Colon (tissue), 2 donors: ENCODE results near the gene ANKRD9.

Experiments
- FAIRE-seq: peaks from 2 replicates; lab custom pipeline; 2012; peaks lifted over from hg19 to GRCh38; lab: Jason Lieb, UNC
- donor health status: control.
- donor health status: control.

ANKRD9 gene

DNA sequence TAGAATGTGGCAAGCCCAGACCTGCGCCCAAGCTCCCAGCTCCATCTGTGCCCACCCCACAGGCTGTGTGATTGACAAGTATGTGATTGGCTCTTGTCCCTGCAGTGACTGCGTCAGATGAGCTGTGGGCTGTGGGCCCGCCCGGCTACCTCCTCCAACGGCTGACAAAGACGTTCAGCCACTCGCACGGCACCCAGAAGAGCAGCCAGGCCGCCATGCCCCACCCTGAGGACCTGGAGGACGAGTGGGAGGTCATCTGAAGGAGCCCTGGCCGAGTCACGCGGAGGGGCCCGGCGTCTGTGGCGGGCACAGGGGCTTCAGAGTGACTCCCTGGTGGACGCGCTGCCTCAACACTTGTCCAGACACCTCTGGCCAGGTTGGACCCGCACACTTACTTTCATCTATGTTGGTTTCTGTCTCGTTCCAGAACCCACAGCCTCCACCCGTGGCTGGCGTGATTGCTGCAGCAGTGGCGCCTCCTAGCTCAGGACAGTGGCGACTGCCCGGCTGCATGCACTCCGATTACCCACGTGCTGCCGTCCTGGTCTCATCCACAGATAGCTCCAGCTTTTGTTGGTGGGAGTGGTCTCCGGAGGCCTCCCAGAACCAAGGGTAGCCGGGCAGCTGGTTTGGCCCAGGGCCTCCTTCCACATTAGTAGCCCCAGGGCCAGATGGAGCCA, 11.4 kb downstream of the ANKRD9 start:
- no peak for FAIRE-seq

DNA sequence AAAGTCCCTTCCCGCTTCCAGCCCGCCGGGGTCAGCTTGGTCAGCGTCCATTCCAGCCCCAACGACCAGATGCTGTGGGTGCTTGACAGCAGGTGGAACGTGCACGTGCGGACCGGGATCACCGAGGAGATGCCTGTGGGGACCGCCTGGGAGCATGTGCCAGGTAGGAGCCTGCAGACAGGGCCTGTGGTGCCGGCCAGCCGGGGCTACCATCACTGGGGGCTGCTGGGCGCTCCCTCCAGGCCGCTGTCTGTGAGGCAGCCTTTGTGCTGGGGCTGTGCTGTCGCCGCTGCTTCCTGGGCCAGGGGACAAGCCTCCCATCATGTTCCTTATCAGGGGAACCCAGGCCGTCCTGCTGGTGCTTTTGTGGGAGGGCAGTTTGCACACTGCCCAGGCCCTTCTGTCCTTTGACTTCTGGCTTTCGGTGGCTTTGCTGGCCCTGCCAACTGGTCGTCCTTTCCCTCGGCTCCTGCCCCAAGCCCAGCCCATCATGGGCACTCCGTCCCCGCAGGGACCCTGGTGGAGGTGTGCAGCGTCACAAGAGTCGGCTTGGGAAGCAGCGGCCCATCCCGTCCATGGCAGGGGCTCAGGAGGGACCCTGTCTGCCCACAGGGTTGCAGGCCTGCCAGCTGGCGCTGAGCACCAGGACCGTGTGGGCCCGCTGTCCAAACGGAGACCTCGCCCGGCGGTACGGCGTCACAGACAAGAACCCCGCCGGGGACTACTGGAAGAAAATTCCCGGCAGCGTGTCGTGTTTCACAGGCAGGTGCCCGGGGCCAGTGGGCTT, 12.4 kb downstream of the ANKRD9 start:
- FAIRE-seq = no peak

DNA sequence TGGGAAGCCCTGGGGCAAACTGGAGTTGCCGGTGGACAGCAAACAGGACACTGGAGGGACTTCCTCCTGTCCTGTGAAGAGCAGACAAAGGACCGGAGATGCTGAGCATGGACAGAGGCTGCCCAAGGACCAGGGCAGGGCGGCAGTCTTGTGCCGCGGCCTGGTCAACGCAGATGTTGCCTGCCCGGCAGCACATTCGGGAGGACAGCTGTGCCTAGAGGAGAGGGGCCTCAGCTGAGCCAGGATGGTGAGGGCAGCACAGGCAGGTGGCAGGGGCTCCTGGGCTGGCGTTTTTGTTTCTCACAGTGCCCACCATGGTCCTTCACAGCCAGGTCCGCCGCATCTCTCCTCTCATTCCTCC, 13.3 kb downstream of the ANKRD9 start:
- FAIRE-seq = no peak

DNA sequence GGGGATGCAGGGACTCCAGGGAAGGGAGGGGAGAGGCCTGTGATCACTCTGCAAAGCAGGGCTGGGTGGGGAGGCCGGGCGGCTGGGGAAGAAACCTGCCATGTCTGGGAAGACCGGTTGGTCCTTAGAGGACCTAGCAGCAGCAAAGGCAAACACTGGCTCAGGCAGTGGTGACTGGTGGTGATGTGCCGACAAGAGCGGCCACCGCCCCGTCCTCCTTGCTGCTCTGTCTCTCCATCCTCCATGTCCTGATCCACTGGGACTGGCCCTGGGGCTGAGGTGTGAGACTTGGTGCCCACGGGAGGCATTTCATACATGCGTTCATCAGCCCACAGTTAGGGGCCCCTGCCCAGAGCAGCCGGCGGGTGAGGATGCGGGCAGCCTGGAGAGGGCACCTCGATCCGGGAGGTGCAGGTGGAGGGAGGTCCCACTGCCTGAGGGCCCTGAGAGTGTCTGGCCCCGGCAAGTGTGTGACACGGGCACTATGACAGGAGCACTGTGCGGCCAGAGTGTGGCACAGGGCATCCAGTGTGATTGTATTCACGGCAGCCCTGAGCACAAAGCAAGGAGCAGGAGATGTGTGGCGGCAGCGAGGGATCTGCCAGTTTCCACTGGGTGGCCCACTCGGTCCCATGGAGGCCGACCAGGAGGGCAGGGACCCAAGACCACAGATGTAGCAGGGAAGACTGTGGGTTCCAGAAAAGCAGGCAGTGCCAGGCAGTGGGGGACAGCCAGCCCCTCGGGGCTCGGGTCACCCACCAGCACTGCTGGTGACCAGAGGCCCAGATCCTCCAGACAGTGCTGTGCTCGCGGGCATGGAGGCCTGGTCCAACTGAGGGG, 13.9 kb downstream of the ANKRD9 start:
- no peak for FAIRE-seq

DNA sequence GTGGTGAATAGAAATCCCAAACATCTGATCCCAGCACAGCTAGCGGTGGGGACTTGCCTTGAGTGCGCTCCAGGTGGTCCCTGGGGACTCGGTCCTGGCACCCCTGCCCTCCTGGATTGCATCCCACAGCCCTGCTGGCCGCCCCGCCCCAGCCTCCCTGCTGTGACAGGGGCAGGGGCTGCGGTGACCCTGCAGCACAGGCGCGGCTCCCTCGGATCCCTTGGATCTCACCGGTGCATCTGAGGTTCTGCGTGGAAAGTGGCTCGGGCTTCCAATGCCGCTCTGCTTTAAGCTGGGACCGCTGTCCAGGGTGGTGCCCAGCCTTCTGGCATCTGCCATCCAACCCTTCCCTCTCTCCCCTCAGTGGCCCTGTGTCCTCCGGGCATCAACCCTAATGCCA, 16.0 kb downstream of the ANKRD9 start:
- no peak for FAIRE-seq

DNA sequence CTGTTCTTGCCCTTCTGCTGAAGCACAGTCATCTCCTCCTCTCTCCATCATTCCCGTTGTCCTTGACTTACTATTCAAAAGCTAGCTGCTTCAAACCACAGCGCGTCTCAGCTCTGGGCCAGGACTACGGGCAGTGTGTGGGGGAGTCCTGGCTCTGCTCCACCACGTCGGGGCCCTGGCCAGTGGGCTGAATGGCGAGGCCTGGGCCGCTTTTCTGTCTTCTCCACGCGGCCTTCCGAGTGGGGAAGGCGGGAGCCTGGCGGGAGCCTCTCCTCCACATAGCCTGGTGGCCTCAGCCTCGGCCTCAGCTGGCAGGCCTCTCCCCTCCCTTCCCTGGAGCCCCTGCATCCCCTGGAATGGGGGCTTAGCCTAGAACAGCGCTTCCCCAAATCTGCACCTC, 16.5 kb downstream of the ANKRD9 start:
- FAIRE-seq = no peak

DNA sequence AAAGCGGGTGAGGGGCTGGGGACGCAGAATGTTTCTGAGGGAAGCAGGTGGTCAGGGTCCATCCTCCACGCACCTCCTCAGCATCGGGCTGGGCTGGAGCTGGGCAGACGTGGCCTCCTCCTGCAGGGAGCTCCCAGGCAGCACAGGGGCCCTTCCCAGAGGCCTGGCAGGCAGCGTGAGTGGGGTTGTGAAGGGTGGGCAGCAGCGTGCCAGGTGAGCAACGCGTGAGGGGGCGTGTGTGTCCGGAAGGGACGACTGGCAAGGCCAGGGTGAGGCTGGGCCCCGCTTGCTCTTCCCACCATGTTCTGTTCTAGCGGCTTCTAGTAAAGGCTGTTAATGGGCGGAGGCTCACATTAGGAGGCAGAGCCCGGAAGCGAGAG, 17.1 kb downstream of the ANKRD9 start:
- FAIRE-seq = no peak

DNA sequence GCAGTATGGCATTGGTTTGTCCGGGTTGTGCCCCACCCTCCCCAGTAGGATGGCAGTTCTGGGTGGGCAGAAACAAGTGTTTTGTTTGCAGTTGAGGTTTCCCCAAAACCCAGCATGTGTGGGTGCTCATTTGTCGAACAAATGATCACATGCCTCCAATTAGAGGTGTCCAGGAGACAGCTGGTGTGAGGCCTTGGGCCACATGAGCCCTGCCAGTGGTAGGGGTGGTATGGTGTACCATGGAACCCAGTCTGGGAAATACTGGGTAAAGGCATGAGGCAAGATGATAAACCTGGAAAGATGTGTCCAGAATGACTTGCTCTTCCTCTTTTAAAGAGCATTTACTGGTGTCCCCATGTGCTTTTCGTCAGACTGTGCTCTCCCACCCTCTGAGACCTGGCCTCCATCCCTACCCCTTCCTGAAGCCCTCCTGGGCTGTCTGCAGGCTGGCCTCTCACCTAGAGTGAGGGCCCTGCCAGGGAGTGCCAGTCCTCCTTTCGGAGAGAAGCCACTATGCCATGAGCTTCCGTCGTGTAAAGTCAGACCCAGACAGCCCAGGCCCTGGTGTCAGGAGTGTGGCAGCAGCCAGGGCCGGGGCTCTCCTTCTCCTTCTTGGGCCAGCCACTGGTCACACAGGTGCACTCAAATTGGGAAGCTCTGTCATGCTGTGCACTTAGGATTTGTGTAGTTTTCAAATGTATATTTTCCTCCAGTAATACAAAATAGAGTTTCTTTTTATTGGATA, 17.6 kb downstream of the ANKRD9 start:
- FAIRE-seq = no peak

DNA sequence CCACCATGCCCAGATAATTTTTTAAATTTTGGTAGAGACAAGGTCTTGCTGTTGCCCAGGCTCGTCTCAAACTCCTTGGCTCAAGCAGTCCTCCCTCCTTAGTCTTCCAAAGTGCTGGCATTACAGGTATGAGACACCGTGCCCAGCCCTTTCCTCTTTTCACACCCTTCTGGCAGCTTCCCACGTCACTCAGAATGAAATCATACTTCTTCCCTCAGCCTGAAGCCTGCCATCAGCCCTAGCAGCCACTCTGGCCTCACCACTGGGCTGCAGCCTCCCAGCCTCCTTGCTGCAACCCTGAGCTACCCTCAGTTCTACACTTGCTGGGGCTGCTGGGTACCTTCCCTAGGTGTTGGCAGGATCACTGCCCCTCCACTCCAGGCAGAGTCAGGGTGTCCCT, 18.2 kb downstream of the ANKRD9 start:
- no peak for FAIRE-seq

DNA sequence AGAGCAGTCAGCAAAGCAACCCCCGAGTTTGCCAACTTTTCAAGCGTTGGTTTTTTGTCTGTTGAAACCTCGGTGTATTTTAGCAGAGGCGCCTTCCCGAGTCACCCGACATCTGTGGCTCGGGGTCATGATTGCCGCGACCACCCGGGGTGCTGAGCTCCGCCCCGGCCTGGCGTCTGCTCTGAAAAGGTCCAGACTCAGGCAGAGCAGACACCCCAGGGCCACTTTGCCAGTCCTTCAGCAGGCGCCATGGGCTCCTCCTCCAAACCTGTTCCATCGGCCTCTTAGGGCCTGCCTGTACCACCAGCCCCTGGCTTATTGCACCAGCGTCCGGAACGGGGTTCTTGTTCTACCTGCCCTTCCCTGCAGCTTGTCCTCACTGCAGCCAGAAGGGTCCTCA, 19.1 kb downstream of the ANKRD9 start:
- FAIRE-seq = no peak

DNA sequence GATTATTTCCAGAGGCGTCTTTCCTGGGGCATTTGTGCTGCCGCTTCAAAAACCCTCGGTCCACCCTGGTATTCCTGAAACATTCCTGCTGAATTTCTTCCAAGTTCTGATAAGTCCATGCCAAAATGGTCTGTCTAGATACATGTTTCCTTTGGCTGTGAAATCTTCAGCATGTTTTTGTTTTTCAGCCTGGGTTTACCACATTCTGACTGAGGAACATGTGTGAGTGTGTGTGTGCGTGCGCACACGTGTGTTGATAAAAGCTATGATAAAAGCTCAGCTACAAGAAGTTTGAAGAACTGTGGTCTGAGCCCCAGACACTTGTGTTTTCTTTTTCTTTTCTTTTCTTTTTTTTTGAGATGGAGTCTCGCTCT, 22.4 kb downstream of the ANKRD9 start:
- no peak for FAIRE-seq

DNA sequence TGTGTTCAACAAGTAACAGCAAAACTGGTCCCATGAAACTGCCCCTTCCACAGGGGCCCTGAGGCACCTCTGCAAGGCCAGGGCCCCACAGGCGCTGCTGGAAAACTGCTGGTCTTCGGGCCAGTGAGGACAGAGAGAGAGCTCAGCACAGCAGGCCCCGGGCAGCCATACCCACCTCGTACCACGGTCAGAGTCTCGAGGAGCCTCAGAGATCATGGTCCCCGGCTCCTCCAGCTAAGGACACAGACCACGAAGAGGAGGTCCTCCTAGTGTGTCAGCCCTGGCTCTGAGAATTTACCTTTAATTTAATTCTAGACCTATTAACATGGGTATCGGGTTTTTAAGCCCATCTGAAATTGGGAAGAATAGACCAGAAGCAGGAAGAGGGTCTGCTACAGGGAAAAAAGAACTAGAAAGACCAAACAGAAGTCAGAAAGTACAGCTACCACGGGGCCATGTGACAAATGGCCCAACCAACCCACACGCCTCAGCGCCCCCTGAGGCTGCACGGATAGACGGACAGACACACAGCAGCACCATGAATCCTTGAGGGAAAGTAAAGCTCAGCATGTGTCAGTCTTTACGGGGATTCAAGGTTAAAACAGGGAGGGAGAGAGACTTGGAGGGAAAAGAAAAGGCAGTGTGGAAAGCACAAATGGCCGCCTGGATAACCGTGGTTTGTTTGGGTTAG, 22.9 kb downstream of the ANKRD9 start:
- no peak for FAIRE-seq

DNA sequence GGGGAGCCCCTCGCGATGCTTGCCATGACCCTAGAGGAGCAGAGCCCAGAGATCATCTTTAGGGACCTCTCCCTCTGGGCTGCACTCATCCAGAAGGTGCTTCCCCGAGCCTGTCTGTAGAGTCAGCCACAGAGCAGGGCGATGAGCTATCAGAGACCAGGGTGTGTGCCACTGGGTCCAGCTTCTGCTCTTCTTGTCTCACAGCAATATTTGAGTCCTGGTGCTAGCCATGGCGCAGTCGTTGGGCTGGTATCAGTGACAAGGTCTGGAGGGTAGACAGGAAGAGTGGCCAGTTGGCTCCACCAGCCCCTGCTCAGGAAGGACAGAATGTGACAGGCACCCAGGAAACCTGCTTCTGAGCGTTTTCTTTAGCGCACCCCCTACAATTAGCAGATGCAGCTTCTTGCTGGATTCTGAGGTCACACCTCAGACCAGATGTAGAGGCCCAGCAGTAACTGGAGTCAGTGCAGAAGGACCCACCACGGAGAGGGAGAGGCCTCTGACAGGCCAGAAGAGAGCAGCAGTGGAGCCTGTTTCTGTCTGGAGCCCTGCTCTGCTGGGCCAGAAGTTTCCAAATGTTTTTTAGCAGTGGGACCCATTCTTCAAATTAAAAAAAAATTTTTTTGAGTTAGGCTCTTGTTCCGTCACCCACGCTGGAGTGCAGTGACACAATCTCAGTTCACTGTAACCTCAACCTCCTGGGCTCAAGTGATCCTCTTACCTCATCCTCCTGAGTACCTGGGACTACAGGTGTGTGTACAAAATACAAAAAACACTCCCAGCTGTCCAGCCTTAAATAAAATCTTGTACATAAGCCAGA, 23.7 kb downstream of the ANKRD9 start:
- FAIRE-seq = no peak

DNA sequence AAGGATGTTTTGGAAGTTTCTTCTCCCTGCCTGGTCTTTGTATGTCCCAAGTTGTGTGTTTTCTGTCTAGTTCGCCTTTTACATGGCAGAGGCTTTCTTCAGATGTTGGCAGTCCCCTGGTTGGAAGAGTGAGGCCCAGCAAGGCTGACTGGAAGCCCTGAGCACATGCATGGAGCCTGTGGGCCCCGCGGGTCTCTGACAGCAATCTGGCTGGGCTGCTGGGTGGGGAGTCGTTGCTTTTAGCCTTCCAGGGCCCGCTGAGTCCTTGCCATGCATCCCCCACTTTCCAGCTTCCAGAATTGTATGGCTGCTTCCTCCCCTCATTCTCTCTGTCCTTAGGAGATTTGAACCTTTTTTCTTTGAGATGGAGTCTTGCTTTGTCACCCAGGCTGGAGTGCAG, 25.3 kb downstream of the ANKRD9 start:
- FAIRE-seq = no peak

DNA sequence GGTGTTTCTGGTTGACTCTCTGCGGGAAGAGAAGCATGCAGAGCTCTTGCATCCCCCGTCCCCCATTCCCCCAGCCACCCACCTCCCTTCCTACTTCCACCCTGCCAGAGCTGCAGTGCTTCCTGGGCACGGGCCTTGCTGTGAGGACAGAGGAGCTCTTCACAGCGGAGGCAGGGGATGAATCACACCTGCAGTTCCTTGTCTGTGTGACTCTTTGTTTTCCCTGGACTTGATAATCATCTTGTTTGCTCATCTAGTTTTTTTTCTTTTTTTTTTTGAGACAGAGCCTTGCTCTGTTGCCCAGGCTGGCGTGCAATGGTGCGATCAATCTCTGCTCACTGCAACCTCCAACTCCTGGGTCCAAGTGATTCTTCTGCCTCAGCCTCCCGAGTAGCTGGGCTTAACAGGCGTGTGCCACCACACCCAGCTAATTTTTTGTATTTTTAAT, 27.8 kb downstream of the ANKRD9 start:
- FAIRE-seq = no peak

DNA sequence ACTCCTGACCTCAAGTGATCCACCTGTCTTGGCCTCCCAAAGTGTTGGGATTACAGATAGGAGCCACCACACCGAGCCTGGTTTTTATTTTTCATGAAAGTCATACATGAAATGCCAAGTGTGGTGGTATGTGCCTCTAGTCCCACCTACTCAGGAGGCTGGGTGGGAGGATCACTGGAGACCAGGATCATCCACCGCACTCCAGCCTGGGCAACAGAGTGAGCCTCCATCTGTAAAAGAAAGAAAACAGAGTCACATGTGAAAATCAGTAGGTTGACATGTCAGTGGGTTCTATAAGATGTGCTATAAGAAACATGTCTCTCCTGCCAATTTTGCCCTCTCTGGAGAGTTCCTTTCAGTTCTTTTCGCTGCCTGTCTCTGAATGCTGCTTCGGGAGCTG, 28.2 kb downstream of the ANKRD9 start:
- FAIRE-seq = no peak

DNA sequence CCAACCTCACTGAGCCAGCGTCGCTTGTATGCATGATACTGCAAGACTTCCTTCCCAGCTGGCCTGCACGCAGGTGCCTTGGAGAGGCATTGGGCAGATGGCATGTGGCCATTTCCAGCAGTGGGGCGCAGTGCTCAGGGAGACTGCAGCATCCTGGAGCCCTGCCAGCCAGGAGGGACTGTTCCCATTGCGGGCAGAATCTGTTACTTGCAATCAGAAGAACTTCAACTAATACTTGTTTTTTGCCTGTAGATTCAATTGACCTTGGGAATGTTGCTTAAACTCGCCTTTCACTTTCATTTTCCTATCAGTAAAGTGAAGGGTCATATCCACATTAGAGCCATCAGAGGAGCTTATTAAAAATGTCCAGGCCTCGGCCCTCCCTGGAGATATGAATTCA, 29.8 kb downstream of the ANKRD9 start:
- FAIRE-seq = no peak

DNA sequence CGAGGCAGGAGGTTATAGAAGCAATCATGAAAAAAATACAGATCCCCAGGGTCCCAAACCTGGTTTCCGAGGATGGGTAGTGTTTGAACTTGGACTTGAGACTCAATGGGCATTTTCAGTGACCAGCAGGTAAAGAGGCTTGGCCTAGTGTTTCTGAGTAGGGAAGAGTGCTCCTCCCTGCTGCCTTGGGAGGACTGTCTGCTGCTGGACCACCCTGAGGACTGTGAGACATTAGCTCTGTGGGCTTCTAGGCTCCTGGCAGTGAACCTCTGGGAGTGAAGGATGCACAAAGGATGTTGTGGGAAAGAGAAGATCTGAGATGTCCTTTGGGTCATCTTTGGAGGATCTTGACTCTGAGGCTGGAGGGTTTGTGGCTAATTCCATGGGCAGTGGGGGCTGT, 30.5 kb downstream of the ANKRD9 start:
- no peak for FAIRE-seq

DNA sequence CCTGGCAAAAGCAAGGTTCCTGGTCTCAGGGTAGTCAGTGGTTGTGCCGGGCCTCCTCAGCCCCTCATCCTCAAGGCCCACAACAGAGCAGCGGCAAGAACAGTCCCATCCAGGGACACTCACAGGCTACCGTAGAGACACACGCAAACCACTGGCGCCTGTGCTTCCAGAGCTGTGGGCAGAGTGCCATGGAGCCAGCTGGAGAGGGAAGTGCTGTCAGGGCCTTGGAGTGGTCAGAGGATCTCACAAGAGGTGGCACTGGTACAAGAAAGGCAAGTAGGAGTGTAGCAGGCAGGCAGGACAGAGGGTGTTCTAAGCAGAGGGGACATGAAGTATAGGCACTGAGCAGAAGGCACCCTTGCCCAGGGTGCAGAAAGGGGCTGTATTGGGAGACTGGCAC, 34.6 kb downstream of the ANKRD9 start:
- no peak for FAIRE-seq

DNA sequence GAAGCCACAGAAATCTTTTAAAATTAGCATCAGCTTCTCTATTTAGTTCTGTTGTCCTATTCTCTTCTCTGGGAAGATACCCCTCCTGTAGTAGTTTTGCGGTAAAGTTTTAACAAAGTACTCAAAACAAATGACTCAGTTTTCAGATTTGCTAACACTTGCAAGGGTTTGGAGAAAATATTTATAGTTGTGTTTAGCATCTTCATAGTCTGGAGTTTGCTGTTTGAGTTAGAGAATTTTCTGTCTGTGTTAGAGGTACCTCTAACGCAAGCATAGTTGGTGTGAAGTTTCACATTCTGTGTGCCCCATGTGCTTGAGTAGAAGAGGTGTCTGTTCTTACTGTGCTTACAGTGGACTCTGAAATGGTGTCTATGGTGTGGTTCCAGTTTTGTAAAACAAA, 36.0 kb downstream of the ANKRD9 start:
- FAIRE-seq = no peak

DNA sequence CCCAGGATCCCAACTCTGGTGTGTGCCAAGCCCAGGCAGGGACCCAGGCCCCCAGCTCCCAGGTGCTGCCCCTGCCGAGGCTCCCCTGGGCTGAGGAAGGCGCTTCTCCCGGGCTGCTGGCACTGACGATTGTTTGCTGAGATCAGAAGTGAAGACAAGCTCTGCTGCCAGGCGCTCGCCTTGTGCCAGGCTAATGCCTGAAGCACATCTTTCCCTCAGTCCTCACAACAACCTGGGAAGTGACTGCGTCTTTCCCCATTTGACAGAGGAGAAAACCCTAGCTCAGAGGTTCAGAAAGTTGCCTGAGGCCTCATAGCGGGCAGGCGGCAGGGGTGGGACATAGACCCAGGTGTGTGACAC, 36.8 kb downstream of the ANKRD9 start:
- no peak for FAIRE-seq
